GM19043 (cell line): ENCODE measurements around the gene EMC8.

Experiments used
- ATAC-seq: cut with Tn5 transposase; IDR thresholded peaks from one replicate; pipeline ENCODE4 v1.9.1; 2021; ENCODE audit warnings: low read depth; ENCODE audit not compliant: unreplicated experiment

Gene EMC8

DNA sequence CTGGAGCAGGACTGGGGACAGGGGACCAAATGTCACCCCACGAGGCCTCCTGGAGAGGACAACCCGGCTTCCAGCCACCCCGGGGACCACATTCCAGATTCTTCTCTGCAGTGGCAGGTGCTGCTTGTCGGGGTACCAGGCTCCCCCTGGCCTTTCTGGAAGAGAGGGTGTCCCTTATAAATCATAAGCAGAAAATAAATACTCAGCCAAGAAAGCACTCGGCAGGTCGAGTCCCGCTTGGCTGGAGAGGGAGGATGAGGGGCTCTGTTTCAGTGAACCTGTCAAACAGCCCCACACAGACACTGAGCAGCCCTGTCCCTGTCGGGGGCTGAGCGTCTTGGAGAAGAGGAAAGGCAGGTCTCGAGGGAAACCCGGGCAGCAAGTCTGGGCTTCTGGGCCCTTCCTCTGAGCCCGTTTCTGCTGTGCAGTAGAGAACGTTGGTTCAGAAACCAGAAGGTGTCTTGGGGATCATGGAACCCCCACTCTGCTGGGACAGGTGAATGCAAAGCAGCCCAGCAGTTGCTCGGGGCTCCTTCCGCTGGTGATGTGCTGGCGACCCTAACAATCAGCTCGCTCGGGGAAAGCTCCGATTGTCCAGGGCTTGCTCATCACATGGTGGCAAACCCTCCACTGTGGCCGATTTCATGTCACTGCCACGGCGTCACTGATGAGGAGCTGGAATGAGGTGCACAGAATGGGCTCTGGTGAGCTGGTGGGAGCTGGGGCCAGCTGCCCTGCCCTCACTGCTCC lies 36.8 kb upstream of the EMC8 start:
- ATAC-seq, result no peak

- ATAC-seq, result no peak
Measured at GRCh38 chr16:85835227-85835751, 35.9 kb upstream of the EMC8 start.

DNA sequence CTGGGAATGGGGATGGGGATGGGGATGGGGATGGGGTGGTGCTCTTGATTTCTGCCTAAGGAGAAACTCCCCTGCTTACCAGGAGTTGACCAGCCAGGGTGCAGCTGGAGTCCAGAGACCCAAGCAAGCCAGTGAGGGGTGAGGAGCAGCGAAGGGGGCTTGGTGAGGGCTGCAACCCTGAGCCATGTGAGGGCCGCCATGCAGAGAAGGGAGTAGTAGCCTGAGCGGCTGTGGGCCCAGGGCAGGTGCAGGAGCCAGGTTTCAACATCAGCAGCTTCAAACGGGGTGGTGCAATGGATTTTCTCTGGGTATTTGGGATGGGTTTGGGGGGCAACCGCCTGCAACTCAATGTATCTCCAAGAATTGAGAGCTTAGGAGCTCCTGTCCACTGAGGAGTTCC lies 35.4 kb upstream of the EMC8 start:
- no peak for ATAC-seq

- ATAC-seq, result no peak
Measured at GRCh38 chr16:85833219-85833920, 34.0 kb upstream of the EMC8 start.

GRCh38 chr16:85832570-85833218 lies 33.4 kb upstream of the EMC8 start:
- ATAC-seq, result peak; percentile 53

- no peak for ATAC-seq
Measured at GRCh38 chr16:85830821-85831220, 31.5 kb upstream of the EMC8 start.

DNA sequence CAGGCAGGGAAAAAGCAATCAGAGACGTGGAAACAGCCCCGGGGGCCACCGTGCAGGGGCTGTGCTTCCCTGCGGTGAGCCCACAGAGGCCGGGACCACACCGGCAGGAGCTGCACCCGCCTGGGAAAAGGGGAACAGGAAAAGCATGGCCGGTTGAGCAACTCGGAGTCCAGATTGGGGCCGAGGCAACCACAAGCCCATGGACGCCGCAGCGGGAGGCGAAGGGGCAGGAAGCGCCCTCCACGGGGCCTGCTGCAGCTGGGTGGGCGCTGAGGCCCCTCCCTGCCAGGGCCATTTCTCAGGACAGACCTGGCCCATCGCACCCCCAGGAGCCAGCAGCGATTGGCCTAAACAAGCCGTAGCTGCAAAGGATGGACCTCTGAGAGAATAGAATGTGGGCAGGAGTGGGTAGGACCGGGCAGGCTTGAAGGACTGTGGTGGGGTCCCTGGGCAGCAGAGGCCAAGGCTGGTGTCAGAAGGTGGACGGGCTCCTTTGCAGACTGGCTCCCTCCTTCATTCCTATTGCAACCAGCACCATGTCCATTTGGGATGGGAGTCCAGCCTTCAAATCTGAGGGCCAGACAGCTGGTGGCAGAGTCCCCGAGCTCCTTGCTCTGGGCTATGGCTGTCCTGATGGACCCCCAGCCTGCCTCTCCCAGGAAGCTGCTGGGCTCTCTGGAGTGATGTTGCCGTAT lies 30.6 kb upstream of the EMC8 start:
- no peak for ATAC-seq

DNA sequence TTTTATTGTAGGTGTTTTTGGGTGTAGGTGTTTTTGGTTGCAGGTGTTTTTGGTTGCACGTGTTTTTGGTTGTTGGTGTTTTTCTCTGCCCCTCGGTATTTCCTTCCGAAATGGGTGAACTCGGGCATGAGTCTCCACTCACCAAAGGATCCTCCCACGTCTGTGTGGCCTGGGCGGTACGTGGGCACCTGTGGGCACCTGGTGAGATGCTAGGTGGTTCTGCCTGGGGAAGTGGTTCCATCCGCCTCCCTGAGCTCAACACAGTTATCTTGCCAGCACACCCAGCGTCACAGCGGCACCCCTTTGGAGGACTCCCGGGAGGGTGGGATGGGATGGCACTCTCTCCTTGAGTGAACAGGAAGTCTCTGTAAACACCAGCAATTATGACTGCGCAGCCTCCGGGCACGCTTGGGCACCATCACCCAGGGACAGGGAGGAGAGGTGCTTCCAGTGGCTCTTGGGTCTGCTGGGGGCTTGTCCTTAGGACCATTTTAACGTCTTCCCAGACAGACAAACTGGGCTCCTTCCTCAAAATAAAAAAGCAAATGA lies 29.9 kb upstream of the EMC8 start:
- ATAC-seq, result no peak

DNA sequence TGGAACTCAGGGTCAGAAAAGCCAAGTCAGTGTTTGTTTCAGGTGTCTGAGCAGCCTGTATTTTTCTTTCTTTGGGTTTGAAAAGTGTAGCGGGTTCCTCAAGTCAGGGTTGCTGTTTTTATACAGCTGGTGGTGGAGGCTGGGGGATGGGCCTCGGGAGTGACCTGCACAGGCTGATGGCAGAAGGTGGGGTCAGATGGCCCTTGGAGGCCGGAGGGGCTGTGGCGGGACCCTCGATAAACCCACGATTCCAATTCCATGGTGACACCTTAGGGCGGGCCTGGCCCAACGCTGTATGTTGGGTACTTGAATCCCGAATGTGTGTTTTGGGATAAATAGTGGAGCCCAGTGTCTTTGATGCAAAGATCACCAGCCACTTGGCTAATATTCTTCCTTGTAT lies 28.8 kb upstream of the EMC8 start:
- ATAC-seq, result no peak

- no peak for ATAC-seq
Measured at GRCh38 chr16:85826686-85827247, 27.4 kb upstream of the EMC8 start.

GRCh38 chr16:85825326-85825725 lies 26.0 kb upstream of the EMC8 start:
- no peak for ATAC-seq

GRCh38 chr16:85824161-85825135 lies 25.1 kb upstream of the EMC8 start:
- no peak for ATAC-seq

DNA sequence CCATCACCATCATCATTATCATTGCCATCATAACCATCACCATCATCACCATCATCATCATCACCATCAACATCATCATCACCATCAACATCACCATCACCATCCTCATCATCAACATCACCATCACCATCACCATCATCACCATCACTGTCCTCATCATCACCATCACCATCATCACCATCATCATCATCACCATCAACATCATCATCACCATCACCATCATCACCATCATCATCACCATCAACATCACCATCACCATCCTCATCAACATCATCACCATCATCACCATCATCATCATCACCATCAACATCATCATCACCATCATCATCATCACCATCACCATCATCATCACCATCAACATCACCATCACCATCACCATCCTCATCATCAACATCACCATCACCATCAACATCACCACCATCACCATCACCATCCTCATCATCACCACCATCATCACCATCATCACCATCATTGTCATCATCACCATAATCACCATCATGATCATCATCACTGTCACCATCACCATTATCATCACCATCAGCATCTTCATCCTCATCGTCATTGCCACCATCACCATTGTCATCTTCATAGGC lies 24.1 kb upstream of the EMC8 start:
- ATAC-seq, result no peak

DNA sequence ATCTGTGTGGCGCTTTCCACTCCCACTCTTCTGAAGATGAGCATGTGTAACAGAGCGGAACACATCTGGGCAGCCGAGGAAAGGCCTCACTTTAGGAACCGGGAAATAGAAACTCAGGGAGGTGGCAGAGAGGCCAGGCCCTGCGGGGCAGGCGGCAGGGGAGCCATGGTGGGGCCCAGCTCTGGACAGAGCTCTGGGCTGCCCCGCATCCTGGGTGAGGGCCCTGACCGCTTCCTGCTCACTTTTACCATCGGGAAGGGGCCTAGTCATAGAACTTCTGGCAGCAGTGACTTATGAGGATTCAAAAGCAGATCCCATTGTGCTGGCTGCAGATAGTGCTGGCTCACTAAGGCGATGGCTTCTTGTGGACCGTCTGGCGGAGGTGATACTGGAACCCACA lies 22.8 kb upstream of the EMC8 start:
- no peak for ATAC-seq

GRCh38 chr16:85821390-85822135 lies 22.2 kb upstream of the EMC8 start:
- ATAC-seq, result no peak

GRCh38 chr16:85820604-85821372 lies 21.4 kb upstream of the EMC8 start:
- ATAC-seq, result no peak

DNA sequence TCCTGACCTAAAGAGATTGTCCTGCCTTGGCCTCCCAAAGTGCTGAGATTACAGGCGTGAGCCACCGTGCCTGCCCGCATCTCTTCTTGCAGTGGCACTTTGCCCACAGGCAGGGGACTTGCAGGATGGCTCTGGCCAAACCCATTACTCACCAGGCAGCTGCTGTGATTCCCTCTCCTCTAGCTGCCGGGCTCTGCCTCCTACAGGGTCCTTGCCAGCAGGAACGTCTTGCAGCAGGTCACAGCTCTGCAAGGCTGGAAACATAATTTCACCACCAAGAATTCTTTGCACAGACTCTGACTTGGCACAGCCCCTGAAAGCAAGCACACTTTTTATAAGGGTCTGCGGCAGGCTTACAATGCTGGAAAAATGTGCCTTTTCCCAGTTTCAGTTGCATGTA lies 20.4 kb upstream of the EMC8 start:
- ATAC-seq, result no peak
